NCI-H1417 (cell line): ENCODE measurements around the gene CRYL1.

Experiments used
- DNase-seq, 3 experiments: peaks; one replicate each; lab custom pipeline; 2025; lab: John Stamatoyannopoulos, UW

CRYL1 gene

DNA sequence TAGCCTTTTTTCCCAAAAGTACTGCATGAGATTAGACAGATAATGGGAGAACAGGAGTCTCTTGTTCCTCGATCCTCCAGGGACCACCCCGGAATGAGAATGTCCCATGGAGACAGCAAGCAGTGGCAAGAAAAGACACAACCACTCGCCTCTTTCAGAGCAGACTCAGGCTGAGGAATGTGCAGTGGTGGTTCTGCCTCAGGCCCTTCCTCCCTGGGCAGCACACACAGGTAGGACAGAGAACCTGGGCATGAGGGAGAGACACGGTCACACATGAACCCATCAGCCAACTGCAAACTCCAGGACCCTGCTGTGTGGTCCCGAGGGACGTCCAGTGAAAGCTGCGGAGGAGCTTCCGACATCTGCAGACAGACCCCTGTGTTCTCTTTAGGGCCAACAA, 31.0 kb downstream of the CRYL1 start:
- no peak for DNase-seq

DNA sequence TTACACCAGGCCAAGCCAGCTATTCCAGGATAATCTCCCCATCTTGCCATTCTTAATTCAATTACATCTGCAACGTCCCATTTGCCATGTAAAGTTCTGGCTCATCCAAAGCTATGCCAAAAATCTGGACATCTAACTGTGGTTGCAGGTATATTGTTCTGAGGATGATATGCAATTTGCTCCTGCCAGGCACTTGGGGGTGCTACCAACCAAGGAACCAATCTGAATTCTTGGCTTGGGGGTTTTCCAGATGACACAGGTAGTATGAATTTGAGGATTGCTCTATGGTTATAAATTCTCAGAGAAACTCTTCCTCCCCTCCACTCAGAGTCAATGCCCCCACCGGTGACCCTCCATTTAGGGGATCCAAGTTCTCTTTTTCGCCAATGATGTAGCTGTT, 33.0 kb downstream of the CRYL1 start:
- DNase-seq, result peak in 2 of 3 experiments; percentile 2 to 43

DNA sequence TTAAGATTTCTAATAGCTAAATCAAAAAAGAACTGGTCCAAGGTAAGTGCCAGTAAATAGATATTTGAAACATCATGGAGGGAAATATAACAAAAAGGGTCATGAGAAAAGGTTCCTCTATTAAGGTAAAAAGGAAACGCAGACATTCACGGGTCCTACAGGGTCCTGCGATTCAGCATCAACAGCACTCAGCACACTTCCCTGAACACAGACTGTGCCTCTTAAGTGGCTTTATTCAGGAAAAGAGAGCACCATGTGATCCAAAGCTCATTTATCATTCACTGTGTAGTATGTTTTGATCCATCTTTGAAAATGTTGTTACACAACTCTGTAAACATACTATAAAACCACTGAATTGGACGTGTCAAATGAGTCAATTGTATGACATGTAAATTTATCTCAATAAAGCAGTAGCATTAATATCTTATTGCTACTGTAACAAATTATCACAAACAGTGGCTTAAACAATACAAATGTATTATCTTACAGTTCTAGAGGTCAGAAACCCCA, 33.7 kb downstream of the CRYL1 start:
- peak in 2 of 3 experiments; percentile 8 to 9 for DNase-seq

DNA sequence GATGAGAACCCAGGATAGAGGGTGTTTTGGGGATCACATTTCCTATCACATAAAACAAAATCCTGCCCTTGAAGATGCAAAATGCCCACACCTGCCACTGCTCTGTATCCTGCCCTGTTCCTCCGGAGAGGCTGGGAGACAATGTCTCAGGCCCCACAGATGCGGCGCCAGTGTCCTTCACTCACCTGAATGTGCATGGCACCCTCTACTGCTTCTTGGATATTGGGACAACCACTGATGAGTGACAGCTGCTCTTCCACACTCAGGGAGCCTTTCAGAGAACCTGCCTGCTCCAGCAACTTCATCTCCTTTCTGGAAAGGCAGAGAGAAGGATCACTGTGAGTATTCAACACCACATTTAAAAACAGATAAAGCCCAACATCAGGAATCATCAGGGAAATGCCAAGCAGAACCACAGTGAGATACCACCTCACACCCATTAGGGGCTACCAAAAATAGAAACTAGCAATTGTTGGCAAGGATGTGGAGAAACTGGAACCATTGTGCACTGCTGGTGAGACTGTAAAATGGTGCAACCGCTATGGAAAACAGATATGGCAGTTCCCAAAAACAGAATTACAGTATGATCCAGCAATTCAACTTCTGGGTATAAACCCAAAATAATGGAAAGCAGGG, 36.4 kb downstream of the CRYL1 start:
- DNase-seq, result peak; percentile 42 to 83 (median 53)

DNA sequence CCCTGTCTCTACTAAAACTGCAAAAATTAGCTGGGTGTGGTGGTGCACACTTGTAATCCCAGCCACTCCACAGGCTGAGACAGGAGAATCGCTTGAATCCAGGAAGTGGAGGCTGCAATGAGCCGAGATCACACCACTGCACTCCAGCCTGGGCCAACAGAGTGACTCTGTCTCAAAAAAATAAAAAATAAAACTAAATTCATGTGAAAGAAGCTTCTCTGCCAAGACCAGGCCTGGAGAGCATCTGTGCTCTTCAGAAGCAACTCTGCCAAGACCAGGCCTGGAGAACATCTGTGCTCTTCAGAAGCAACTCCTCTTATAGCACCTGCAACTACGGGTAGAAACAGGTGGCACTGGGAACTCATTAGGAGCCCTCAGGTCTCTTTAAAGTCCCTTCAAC, 37.7 kb downstream of the CRYL1 start:
- DNase-seq, result no peak

DNA sequence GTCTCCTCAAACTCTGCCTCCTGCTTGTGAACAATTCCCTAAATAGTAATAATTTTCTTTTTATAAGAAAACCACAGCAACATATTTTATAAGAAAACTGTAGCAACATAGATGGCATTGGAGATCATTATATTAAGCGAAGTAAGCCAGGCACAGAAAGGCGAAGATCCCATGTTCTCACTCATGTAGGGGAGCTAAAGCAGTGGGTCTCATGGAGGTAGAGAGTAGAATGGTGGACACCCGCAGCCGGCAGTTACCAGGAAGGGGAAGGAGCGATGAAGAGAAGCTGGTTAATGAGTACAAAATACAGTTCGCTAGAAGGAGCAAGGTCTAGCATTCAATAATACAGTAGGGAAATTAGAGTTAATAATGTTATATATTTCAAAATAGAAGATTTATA, 42.9 kb downstream of the CRYL1 start:
- DNase-seq, result no peak

DNA sequence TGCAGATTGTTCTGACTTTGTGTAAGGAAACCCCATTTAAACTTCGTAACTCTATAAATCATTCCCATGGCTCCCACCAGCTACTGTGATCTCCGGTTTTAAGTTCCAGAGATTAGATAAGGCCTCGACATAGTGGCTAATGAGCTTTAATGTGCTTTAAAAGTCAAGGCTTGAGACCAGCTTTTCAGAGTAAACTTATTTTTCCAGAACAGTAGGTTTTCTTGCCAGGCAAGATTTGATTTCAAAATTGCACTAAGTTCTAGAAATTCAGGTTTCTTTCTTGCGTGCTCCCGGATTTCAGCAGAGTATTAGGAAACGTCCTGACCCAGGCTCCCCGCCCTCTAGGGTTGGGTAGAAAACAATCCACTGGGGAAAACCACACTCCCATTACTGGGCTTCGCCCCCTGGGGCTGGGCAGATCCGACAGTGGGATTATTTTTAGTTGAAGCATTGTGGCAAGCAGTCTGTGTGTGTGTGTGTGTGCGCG, 43.3 kb downstream of the CRYL1 start:
- no peak for DNase-seq

DNA sequence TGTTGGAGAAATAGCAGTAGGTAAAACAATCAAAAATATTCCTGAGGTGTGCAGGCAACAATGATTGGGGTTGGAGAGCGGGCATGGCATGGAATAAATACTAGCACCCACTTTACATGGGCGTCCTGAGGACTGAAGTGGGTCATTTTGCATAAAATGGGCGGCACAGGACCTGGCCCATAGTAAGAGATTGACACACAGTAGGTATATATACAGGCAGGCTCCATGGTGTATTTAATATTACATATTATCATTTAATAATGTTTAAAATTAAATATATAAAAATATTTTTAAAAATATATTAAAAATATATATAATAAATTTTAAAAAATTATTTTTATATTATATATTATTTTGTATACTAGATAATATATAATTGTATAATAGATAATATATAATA, 48.3 kb downstream of the CRYL1 start:
- DNase-seq, result no peak

DNA sequence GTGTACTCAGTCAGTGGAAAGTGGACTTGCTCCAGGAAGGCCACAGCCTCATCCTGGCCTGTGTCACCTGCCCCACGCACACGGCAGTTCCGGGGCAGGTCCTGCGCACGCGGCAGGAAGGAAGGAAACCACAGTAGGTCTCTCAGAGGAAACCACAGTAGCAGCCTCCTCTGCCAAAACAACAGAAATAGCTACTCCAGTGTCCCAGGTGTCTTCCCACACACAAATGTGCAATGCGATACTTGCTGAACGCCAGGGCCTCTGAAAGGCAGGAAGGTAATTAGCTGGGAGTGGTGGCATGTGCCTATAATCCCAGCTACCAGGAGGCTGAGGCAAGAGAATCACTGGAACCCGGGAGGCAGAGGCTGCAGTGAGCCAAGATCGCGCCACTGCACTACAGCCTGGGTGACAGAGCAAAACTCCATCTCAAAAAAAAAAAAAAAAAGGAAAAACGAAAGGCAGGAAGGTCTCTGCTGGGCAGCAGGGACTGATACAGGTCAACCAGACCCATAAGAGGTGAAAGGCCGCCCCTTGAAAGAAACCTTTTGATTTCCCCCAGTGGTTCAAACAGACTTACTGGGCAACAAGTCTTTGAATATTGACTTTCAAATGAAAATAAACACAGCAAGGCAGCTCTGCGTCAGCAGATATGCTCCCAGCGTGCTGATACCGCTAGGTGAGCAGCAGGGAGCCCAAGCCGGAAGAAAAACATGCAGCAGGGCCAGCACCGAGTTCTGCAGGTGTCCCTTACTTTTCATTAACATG, 49.5 kb downstream of the CRYL1 start:
- DNase-seq, result peak in 1 of 3 experiments; percentile 2

DNA sequence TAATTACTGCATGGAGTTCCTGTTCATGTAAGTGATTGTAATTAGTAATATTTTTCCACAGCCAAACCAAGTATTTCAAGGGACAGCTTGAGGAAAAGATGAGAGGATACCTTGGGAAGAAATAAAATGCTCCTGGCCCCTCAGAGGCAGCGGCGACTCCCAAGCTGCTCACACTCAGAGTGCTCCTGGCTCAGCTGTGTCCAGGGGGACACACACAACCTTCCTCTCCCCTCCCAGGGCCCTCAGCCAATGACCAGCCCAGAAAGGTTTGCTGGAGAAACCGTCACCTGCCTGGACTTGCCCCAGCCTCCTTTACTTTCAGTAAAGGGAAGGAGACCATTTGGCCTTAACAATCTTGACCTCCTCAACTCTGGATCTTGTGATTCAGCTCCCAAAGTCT, 51.1 kb downstream of the CRYL1 start:
- no peak for DNase-seq

DNA sequence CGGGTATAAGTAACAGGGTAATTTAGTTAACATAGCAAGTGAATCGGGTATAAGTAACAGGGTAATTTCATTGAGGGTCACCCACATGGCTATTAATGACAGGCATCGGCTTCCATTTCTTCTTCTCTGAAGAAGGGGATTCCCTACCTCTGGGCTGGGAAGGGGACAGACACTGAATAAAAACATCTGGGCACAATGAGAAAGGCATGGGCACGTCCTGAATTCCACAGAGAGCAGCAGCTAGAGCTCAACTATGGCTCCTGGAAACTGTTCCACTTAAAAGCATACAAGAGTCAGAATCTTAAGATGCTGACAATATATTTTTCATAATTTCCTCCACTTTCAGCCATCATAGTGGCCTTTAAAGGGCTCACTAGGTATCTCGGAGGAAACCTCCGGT, 51.8 kb downstream of the CRYL1 start:
- DNase-seq, result no peak

DNA sequence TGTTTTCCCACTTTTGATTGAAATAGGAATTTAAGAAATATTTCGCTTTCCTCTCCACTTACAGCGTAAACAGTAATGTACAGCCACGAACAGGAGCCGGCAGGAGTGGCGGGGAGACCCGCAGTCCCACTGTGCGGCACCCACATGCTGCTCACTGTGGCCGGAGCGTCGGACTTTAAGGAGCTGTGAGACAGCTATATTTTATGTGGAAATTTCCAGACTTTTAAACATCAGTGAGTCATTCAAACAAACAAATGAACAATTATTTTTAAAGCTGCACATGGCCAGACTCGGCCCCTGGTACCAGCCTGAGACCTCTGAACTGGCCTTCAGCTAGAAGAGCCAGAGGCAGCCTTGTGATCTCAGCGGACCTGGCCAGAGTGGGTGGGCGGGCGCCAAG, 52.5 kb downstream of the CRYL1 start:
- no peak for DNase-seq

DNA sequence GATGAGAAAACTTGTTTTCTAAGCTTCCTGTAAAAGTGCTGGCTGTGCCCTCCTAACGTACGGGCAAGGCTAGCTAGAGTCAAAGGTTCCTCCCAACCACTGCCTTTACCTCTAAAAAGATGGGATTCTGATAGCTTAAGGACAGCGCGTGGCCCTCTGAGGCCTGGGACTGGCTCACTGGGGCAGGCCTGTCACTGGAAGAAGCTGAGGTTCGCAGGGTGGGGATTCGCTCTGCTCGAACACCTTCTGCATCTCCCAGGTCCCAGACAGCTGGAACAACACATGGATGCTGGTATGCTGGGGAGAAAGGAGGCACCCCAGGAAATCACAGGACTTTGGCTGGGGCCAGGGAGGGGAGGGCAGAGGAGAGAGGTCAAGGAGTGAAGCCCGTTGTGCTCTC, 53.1 kb downstream of the CRYL1 start:
- DNase-seq, result no peak

DNA sequence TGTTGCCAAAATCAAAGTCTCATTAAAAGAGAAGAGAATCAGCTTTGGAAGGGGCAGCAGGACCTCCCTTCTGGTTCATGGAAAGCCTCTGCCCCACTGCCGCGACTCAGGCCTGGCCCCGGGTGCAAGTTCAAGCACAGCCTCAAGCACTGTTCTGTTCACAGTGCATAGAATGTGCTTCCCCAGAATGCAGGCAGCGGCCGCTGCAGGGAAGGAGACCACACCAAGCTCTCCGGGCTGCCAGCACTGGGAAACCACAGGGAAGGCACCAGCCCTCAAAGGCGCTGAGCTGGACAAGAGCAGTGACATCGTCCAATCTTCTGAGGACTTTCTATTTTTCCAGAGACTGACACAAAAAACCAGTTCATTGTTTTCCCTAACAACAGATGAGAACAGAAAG, 55.5 kb downstream of the CRYL1 start:
- no peak for DNase-seq

DNA sequence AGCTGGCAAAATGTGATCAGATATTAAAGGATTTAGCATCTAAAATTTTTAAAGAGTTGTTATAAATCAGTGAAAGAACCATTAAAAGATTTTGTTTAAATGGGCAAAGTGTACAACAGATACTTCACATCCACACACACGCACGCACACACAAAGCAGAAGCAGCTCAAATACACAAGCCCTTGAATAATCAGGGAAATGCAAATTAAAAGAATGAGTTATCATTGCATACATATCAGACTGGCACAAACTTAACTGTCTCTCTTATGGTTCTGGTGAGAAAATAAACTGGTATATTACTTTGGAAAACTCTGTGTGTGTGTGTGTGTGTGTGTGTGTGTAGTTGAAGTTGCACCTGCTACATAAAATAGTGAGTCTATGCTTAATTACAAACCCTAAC, 59.3 kb downstream of the CRYL1 start:
- DNase-seq, result no peak

DNA sequence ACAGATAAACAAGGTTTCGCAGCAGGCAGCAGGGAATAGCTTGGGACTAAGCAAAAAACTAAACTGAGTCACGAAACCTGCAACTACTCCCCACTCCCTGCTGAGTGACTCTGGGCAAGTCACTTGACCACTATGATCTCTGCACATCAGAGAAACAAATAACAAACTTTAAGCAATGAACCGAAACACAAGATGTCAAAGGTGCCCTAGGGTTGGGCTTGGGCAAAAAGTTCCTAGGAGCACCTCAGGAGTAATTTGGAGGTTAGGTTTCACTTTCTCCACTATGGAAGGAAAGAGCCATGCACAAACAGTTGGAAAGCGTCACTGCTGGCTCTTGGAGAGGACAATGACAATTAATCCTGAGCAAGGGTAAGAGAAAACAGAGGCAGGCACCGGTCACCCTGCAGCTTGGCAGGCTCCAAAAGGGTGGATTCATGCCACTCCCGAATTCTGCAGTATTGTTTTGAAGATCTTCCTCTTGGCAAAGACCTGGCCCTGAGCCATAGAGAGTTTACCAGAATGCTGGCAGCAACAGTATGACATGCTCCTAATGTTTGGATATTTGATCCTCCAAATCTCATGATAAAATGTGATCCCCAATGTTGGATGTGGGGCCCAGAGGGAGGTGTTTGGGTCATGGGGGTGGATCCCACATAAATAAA, 60.3 kb downstream of the CRYL1 start:
- DNase-seq, result no peak

DNA sequence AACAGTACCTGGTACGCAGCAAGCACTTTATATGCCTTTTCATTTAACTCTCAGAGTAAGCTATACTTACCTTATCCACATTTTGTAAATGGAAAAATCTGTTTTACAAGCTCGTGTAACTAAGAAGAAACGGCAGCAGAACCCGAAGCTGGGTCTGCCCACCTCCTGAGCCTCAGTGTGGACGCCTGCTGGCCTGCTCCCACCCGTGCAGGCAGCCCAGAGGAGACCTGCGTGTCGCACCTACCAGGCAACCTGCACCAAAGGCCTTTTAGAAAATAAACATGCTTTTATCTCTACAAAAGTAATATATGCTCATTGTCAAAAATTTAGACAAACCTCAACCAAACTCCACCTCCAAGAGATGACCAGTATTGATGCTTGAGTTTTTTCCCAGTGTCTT, 62.7 kb downstream of the CRYL1 start:
- no peak for DNase-seq

DNA sequence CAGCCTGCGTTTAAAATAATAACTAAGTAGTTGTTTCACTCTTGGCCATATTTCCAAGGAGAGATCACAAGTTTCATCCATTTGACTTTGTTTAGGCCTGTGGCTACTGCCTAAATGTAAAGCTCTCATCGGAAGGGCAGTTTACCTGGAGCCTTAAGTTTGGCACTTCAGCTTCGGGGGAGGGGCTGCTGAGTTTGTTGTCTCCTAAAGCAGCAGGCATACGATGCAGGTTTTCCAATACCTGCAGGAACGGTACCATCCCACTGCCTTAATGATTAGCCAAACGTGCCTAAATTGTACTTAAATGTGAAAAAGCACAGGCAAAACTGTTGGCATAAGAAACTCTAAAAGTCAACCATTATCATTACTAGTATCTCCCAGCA, 63.1 kb downstream of the CRYL1 start:
- DNase-seq, result no peak

DNA sequence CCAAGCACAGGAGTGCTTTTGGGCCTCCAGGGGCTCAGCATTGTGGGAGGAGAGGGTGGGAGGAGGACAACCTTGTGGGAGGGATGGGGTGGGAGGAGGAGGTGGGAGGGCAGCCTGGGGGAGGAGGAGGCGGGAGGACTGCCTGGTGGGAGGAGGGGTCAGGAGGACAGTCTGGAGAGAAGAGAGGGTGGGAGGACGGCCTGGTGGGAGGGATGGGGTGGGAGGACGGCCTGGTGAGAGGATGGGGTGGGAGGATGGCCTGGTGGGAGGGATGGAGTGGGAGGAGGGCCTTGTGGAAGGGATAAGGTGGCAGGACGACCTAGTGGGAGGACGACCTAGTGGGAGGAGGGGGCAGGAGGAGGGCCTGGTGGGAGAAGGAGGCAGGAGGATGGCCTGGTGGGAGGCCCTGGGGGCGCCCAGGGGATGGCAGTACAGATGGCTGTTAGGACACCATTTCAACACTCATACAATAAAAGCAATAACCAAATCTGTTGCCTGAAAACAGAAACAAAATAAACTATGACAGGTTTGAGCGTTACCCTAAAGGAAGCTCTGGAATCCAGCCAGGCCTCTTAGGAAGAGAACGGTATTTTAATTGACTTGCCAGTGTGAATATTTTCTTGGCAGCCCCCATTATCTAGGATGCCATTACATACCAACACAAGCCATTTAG, 63.7 kb downstream of the CRYL1 start:
- DNase-seq, result no peak

DNA sequence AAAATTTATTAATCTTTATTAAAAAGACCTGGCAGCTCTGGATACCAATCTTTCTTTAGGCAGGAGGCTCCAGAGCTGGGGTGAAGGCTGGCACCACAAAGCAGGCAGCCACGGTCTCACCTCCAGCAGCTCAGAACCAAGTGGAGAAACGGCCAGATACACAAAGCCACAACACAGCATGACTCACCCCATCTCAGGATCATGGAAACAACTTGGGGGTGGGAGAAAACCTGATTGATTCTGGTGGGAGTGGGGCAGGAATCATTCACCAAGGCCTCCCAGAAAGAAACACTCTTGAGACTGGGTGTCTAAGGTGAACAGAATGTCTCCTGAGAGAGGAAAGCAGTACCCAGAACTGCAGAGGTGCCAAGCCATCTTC, 64.2 kb downstream of the CRYL1 start:
- no peak for DNase-seq

DNA sequence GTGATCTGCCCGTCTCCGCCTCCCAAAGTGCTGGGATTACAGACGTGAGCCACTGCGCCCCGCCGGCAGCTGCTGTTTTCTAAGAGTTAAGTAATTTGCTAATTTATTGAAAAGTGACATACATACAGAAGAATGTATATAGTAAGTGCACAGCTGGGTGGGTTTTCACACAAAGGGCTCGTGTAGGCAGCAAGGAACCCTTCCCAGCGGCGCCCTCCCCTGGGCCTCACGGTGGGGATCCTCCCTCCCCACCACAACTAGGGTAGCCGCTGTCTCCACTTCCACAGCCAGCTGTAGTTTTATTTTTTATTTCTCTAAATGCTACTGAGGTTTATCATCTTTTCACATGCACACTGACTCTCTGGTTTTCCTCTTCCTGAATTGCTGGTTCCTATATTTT, 64.9 kb downstream of the CRYL1 start:
- DNase-seq, result no peak

DNA sequence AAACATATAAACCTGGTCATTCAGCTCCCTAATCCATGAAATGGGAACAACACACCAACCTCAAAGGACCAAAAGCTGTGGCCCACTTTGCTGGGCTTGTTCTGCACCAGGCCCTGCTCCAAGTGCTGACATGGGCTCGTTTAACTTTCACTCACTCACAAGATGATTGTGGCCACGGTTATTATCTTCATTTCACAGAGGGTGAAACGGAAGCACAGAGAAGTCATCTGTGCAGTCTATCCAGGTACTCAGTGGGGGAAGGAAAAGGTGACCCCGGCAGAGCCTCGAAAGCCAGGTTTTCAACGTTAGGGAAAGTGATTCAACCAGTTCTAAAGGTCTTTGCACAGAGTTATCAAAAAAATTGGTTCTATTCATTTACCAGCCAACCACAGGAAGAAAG, 68.0 kb downstream of the CRYL1 start:
- no peak for DNase-seq

DNA sequence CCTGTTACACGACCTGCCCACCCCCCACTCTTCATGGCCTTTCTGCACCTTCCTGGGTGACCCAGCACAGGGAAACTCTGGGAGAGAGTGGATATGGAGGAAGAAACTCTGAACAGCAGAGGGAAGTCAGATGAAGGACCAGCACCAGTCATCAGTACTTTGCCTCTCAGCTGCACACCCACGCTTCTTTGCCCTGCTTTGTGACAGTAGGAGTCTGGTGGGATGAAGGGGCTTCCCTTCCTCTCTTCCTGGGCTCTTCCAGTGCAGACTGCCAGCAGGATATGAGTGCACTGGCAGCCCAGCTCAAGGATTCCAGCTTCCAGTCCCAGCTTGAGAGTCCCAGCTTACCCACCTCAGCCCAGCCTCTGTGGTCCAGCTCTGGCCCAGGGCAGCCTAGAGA, 68.9 kb downstream of the CRYL1 start:
- DNase-seq, result no peak
